ENCODE results near the gene APOBR.

DNA sequence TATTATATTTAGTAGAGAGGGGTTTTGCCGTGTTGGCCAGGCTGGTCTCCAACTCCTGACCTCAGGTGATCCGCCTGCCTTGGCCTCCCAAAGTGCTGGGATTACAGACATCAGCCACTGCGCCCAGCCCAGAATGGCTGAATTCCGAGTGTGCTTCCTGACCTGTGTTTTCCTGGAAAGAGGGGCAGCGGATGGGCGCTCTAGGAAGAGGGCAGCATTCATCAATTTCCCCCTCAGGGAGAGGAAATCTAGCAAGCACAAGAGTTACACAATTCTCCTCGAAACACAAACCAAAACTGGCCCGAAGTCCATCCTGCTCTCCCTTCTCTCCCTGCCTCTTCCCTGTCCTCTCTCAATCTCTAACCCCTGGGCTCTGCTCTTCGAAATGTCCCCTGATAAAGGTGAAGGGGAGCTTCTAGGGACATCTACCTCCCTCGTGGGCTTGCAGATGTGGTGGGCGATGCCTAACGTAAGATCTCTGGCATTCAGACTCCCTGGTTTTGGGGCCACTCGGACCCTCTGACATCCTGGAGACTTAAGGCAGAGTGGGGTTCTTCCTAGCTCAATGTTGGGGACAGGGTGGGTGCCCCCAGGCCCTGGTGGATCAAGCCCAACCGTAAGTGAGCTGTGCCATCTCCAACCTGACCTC lies 11.2 kb downstream of the APOBR start:
- TF ChIP-seq, protein P1, sequence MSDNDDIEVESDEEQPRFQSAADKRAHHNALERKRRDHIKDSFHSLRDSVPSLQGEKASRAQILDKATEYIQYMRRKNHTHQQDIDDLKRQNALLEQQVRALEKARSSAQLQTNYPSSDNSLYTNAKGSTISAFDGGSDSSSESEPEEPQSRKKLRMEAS (IDR thresholded peaks at IDR 0.05) = no peak
- TF ChIP-seq GABPA (IDR thresholded peaks at IDR 0.05 in 1 of 2, conservative IDR thresholded peaks at IDR 0.05 in 1 of 2) (no peak), CTCF (IDR thresholded peaks at IDR 0.05; ENCODE audit: low read depth, low read length, missing input control) (no peak)
- TF ChIP-seq, protein P2, sequence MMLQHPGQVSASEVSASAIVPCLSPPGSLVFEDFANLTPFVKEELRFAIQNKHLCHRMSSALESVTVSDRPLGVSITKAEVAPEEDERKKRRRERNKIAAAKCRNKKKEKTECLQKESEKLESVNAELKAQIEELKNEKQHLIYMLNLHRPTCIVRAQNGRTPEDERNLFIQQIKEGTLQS (IDR thresholded peaks at IDR 0.05) = no peak
